HEK293 (cell line): ENCODE measurements around the gene CREB5.

Source experiments
- CTCF ChIA-PET: fragments of 350-600 bp; formaldehyde crosslinking; extraction: SDS; loops from one replicate; lab custom pipeline; 2021; ENCODE audit warnings: antibody characterized with exemption; lab: Yijun Ruan, JAX
- POLR2A ChIA-PET: fragments of 300-600 bp; formaldehyde crosslinking; extraction: SDS; loops from one replicate; lab custom pipeline; 2020; ENCODE audit warnings: antibody characterized with exemption, inconsistent platforms; lab: Yijun Ruan, JAX
- H3K27ac ChIP-seq: fragments of 200-500 bp; sonication (Bioruptor generic); 2 replicates; pipeline ENCODE4 v1.5.1; 2014; ENCODE audit warnings: low read depth, low read length, control low read depth, inconsistent platforms; ENCODE audit errors: extremely low read depth
- H3K36me3 ChIP-seq, 2 experiments: fragments of 200-500 bp in 1 of 2; sonication (Bioruptor generic) in 1 of 2; 1 replicate in 1 of 2; 2 replicates in 1 of 2; pipeline ENCODE4 v1.5.1; 2014 to 2017; ENCODE audit warnings: inconsistent platforms in 2 of 2, low read length in 2 of 2; ENCODE audit not compliant: control insufficient read depth in 2 of 2, insufficient read depth in 1 of 2
- H3K4me1 ChIP-seq: fragments of 200-500 bp; sonication (Bioruptor generic); 2 replicates; pipeline ENCODE4 v1.5.1; 2014; ENCODE audit warnings: mild to moderate bottlenecking, low read length, inconsistent platforms; ENCODE audit not compliant: control insufficient read depth, insufficient read depth
- H3K4me3 ChIP-seq: 2 replicates; pipeline ENCODE4 v1.5.1; 2011; ENCODE audit warnings: low read depth, mild to moderate bottlenecking, control low read depth, low read length, moderate library complexity
- H3K9me3 ChIP-seq: fragments of 200-500 bp; sonication (Bioruptor generic); 2 replicates; pipeline ENCODE4 v1.5.1; 2014; ENCODE audit warnings: low read depth, low read length, inconsistent platforms; ENCODE audit not compliant: control insufficient read depth, insufficient read depth
- REST ChIP-seq: fragments of 450-650 bp; formaldehyde crosslinking; IDR thresholded peaks from 2 replicates; pipeline ENCODE4 v1.5.1; 2016; ENCODE audit warnings: missing biosample characterization, missing genetic modification characterization
- SCRT2 ChIP-seq: fragments of 450-650 bp; formaldehyde crosslinking; IDR thresholded peaks from 2 replicates; pipeline ENCODE4 v1.5.1; 2016; ENCODE audit warnings: missing biosample characterization, missing genetic modification characterization
- ZBTB11 ChIP-seq: fragments of 450-650 bp; formaldehyde crosslinking; conservative IDR thresholded peaks from 2 replicates; pipeline ENCODE4 v1.5.1; 2016; ENCODE audit warnings: low read depth, missing biosample characterization, missing genetic modification characterization
- ZNF132 ChIP-seq: fragments of 450-650 bp; formaldehyde crosslinking; IDR thresholded peaks from 2 replicates; pipeline ENCODE4 v1.5.1; 2017; ENCODE audit warnings: missing biosample characterization, missing genetic modification characterization, borderline replicate concordance
- ZNF324 ChIP-seq: fragments of 450-650 bp; formaldehyde crosslinking; IDR thresholded peaks from 2 replicates; pipeline ENCODE4 v1.5.1; 2016; ENCODE audit warnings: missing biosample characterization, missing genetic modification characterization
- ZNF354C ChIP-seq: fragments of 450-650 bp; formaldehyde crosslinking; IDR thresholded peaks from 2 replicates; pipeline ENCODE4 v1.5.1; 2016; ENCODE audit warnings: missing biosample characterization, missing genetic modification characterization, low read depth, borderline replicate concordance
- ZNF48 ChIP-seq: fragments of 450-650 bp; formaldehyde crosslinking; IDR thresholded peaks from 2 replicates; pipeline ENCODE4 v1.5.1; 2016; ENCODE audit warnings: missing biosample characterization, missing genetic modification characterization
- ZNF560 ChIP-seq: fragments of 450-650 bp; formaldehyde crosslinking; IDR thresholded peaks from 2 replicates; pipeline ENCODE4 v1.5.1; 2017; ENCODE audit warnings: missing biosample characterization, missing genetic modification characterization, borderline replicate concordance
- ZNF791 ChIP-seq: fragments of 450-650 bp; formaldehyde crosslinking; IDR thresholded peaks from 2 replicates; pipeline ENCODE4 v1.5.1; 2016; ENCODE audit warnings: missing biosample characterization, missing genetic modification characterization
- ZSCAN18 ChIP-seq: fragments of 450-650 bp; formaldehyde crosslinking; IDR thresholded peaks from 2 replicates; pipeline ENCODE4 v1.5.1; 2016; ENCODE audit warnings: missing biosample characterization, missing genetic modification characterization

The CREB5 gene

GRCh38 chr7:28512668-28513440 is 100.5 kb downstream of the CREB5 start:
- Histone ChIP-seq H3K36me3 (peaks cover 0 to 2% of the 10 kb centered on the region in 2 experiments; a peak in 1 of 3 replicates), H3K27ac (no peak overlapping the region), H3K9me3 (no peaks in the 10 kb centered on the region), H3K4me1 (no peaks in the 10 kb centered on the region), H3K4me3 (no peak overlapping the region)
- TF ChIP-seq ZNF560 (tag by site-specific recombination), result no peak
- 0 out of 2 replicates have a peak, but pooled peaks have one; percentile 25 for TF ChIP-seq SCRT2 (tag by site-specific recombination)
- ChIA-PET POLR2A (no interaction called here), CTCF (no interaction called here)

GRCh38 chr7:28516390-28517172 is 104.3 kb downstream of the CREB5 start:
- Histone ChIP-seq H3K27ac (no peak overlapping the region), H3K36me3 (no peaks in the 10 kb centered on the region), H3K4me1 (peaks cover 12% of the 10 kb centered on the region), H3K9me3 (no peaks in the 10 kb centered on the region), H3K4me3 (no peak overlapping the region)
- ChIA-PET CTCF (no interaction called here), POLR2A (no interaction called here)
- TF ChIP-seq ZNF132 (tag by site-specific recombination) (no peak), ZNF354C (tag by site-specific recombination) (no peak), ZNF48 (no peak), SCRT2 (tag by site-specific recombination) (peak; percentile 41; the same call in 1 of the 2 replicates), ZBTB11 (tag by site-specific recombination) (no peak)

- POLR2A ChIA-PET, result no interaction called here
- H3K36me3 ChIP-seq, result no peaks in the 10 kb centered on the region
- CTCF ChIA-PET, result no interaction called here
- no peak for TF ChIP-seq ZNF324
- no peak for TF ChIP-seq ZSCAN18 (tag by site-specific recombination)
- TF ChIP-seq REST (tag by site-specific recombination), result no peak
- no peak for TF ChIP-seq ZNF791
- peaks cover 12% of the 10 kb centered on the region for H3K4me1 ChIP-seq
- no peak overlapping the region for H3K4me3 ChIP-seq
- no peak overlapping the region for H3K27ac ChIP-seq
- H3K9me3 ChIP-seq, result no peaks in the 10 kb centered on the region
These were observed 104.9 kb downstream of the CREB5 start for GRCh38 chr7:28517206-28517605.
